ENCODE results near the gene SNAP25.

Gene SNAP25

DNA sequence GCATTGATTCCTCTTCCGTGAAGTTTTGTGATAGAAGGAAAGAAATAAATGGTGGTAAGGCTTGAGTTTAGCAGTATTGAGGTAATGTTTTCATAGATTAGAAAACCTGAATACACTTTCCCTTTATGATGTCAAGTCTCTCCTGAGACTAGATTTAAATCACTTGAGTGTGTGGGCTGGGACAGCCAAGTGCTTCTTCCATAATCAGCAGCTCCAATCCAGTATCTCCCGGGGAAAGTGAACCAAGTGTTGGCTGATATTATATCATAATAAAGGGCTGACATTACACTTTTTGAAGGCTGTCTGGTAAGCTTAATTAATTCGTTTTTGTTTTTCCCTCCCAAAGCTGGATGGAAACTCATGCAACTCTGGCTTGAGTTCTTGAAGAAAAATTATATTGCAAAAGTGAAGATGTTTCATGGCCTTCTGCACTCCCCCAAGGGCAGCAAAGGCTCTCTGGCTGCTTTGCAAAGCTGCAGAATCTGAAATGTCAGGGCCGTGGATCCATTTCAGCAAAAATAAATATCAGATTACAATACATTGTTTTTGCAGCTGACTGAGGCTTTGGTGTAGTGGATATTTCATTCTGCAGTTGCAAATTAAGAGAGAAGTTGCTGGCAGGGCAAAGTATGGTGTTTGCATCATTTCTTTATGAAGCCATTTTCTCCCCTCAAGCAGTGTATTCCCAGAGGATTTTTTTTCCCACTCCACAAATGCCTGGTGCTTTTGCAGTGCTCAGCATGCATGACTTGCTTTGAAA is 114.2 kb downstream of the SNAP25 start:
- DNase-seq (ENCODE audit: low spot score) = no peak

DNA sequence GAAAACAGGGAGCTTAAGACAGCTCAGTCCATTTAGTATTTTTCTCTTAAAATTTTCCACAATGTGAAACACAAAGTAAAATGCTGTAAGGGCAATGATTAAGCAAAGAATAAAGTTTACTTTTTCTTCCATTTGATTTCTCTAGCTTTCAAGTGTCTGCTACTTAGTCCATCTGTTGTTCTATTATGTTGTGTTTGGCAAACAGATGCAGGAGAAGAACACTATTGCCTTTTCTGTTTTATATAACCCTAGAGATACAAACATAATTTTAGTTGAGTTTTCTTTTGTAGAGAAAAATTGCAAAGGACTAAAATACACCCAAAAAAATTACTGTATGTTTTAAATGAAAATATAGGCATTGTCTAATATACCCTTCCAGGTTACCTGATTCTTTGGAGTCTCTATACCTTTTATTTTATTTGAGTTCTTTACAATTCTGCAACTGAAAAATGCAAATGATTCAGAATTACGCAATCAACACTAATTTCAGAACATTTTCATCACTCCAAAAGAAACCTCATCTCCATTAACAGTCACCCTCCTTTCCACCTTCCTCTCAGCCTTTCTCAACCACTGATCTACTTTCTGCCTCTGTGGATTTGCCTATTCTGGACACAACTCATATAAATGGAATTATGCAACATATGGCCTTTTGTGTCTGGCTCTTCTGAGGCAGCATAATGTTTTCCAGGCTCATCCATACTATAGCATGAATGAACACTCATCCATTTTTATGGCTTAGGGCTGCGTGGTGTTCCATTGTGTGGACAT is 118.5 kb downstream of the SNAP25 start:
- no peak for DNase-seq (ENCODE audit: low spot score)

DNA sequence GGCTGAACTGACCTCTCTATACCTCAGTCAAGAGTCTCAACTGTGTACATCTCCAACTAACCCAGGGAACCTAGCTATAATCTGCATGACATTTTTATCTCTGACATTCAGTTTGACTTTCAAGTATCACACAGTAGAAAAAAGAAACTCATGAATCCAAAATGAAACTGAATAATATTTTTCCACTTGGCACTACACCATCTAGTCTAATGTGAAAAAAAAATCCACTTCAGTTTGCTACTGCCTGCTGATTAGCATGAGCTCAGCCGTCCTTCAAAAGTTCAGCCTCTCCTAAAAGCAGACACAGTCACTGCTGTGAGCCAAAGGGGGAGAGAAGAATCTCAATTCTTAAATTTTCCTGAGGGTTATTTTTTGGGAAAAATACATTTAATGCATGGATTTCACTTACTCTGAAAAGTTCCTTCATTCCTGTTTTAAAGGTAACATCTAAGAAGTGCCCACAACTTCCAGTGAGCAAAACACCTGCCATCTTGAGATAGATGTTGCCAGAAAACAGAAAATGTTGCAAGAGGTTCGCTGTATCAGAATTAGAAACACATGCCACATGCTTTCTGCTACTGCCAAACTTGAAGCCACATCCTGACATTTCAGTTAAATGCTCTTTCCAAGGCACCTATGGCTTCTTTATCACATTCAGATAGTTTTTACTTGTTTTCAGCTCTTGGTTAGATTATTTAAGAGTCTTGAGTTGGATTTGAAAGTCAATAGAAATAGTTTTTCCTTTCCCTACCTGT is 120.0 kb downstream of the SNAP25 start:
- DNase-seq (ENCODE audit: low spot score) = no peak

DNA sequence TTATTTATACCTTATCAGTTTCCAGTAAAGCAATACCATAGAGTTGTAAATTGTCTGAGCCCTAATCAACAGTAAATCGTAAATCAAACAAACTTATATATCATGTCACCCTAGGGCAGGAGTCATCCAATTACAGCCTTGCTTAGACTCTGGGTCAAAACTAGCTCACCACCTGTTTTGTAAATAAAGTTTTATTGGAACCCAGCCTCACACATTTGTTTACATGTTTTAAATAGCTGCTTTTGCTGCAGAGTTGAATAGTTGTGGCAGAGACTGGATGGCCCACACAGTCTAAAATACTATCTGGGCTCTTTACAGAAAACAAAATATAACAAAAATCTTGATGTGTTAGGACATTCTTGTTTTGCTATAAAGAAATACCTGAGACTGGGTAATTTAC is 121.0 kb downstream of the SNAP25 start:
- no peak for DNase-seq (ENCODE audit: low spot score)

DNA sequence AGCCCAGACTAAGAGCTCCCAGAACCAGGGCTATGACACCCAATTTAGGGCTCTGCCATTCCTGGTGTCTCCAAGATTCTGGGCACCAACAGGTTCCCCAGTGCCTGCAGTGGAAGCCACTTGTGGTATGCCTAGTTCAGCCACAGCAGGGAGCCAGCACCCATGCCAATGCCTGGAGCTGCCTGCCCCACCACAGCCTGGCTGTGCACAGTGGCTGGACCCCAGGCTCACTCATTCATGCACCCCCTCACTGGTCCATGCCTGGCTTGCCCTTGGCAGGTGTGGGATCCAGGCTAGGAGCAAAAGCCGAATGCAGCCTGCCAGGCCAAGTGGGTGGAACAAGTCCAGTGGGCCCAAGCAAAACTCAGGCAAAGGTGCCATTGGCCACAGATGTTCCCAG is 123.5 kb downstream of the SNAP25 start:
- DNase-seq (ENCODE audit: low spot score) = no peak

DNA sequence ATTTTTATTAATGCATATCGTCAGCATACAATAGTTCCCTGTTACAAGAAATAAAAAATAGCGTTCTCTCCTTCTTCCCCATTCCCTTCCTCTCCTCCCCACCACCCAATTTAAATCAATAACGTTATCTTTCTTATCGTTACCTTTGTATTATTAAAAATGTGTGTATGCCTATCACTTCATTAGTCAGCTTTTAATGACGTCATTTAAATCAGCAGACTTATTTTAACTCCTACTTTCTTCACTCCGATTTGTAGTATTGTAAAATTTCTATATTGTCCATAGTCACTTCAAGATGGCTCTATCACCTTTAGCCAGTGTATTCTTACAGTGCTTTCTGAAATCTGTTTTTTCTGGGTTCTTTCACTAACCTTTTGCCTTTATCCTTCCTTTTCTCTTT is 126.3 kb downstream of the SNAP25 start:
- DNase-seq (ENCODE audit: low spot score) = no peak

DNA sequence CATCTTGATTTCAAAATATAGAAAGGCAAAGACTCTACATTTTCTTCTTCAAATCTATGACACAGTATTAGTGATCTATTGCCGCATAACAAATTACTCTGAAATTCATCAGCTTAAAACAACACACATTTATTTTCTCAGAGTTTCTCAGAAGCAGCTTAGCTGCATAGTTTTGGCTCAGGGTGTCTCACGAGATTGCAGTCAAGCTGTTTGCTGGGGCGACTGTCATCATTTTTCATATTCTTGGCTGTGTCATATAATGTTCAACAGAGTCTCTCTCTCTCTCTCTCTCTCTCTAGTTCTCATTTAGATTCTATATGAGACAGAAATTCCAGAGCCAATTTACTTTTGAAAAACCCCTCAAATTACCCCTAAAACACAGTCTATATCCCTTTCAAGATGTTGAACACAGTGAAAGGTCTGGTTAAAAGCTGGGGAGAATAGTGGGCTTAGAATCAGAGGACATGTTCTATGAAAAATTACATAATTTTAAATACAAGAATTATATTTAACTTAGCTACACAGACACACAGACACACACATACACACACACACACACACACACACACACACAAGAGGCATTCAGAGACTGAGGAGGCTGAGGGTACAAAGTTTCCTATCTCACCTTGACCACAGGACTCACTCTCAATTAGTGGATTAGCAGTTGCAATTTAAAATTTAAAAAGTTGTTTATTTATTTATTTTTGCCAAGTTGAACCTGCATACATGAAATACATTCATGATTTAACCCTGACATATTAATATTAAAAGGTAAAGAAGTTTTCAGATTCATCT is 128.7 kb downstream of the SNAP25 start:
- DNase-seq (ENCODE audit: low spot score) = no peak

DNA sequence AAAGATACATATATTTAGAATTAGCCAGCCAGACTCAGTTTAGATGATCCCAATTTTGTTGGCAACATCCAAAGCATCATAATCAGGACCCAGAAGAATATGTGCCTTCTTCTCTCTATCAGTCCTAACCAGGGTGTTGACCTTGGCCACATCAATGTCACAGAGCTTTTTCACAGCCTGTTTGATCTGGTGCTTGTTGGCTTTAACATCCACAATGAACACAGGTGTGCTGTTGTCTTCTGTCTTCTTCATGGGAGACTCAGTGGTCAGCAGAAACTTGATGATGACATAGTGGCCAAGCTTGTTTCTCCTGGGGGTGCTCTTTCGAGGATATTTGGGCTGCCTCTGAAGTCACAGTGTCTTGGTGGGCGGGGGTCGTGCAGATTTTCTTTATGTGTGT is 130.5 kb downstream of the SNAP25 start:
- DNase-seq (ENCODE audit: low spot score) = no peak

DNA sequence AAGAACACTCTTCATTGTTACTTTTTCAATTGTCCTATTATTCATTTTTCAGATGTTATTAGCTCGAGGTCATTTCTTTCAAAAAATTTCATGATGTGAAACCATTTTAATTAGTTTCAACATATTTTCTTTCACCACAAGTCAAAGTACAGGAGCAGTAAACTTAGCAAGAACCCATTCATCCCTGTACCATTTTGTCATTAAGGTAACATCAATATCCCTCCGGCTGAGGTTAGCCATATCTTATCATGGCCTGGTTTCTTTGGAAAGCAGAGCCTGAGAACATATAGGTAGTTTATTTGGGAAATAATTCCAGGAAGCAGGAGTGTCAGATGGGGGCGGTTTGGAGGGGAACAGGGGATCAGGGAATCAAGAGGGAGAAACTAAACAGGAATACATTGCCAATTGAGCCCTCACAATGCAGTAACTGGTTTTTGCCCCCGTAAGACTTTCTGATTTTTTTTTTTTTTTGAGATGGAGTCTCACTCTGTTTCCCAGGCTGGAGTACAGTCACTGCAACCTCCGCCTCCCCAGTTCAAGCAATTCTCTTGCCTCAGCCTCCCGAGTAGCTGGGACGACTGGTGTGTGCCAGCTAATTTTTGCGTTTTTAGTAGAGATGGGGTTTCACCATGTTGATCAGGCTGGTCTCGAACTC is 131.7 kb downstream of the SNAP25 start:
- DNase-seq (ENCODE audit: low spot score) = no peak

DNA sequence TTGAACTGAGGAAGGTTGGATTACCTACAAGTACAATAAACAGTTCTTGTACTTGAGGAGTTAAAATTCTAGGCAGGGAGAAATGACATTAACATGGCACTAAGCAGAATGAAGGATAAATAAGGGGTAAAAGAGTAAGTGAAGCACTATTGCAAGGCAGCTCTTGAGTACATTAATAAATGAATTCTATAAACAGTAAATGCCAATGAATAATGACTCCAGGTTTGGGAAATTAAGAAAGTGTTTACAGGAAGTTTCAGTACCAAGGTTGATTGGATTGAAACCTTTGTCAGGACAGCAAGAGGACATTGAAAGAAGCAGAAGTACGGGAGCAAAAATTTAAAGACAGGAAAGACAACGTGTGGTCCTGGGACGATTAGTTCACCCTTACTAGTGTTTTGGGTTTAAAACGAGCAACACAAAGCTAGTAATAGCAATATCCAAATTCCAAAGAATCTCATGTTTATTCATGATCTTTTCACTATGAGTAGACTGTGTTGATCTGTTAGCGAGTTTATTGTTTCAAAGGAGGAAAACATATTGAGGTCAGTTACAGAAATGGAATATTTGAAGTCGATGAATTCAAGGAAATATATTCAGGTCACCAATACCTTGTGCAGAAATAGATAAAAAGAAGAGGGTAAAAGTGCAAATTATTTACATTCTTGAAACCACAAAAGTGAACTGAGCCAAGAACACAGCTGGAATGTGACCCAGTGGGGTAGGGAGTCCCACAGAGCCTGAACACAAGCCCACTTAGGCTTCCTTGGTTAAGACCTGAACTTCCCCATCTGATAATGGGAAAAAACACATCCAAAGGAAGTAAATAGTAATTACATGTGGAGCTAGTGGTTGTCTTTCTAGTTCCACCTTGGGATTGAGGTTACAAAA is 134.5 kb downstream of the SNAP25 start:
- no peak for DNase-seq (ENCODE audit: low spot score)

DNA sequence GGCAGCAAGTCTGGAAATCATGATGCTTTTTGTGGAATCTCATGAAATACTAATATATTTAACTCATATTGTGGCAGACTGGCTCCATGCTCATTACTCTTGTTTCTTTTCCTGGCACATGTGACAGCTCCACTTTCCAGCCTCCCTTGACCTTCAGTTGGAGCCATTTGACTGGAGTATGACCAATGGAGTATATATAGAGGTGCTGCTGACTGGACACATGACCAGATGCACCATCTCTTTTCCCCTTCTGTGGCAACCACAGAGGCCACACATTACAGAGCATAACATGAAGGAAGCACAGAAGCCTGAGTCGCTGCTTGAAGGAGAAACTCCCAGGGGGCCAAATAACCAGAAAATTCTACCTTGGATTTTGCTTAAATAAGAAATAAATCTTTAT is 138.0 kb downstream of the SNAP25 start:
- DNase-seq (ENCODE audit: low spot score) = no peak

Data from D341Med (cell line).